ENCODE results near the gene ASTN2. TPM values are rescaled to one million over a fixed set of nuclear protein-coding genes. Genes with fewer than 3 reads are reported as not detected.

Gene ASTN2
- total and polyA plus RNA-seq, 2 donors (not counting 3 experiments of a cell fraction or from before 2014, with no cell fraction given), result 1.0 to 1.9 TPM

GRCh38 chr9:116713271-116713670 lies 701.6 kb downstream of the ASTN2 start:
- Histone ChIP-seq H3K4me3 (replicated peaks in 1 of 3; ENCODE audit: insufficient read depth in 1 of 3, low read depth in 1 of 3, low read length in 3 of 3) (no peak overlapping the region), H3K4me1 (ENCODE audit: control insufficient read depth, extremely low read depth, insufficient read depth, low read length) (no peaks in the 10 kb centered on the region), H4K20me1 (replicated peaks; ENCODE audit: control insufficient read depth, extremely low read depth, insufficient read depth, low read length) (no peaks in the 10 kb centered on the region), H3K27ac (ENCODE audit: insufficient read depth, low read depth, low read length) (no peak overlapping the region), H2AFZ (ENCODE audit: low read depth, low read length) (no peak overlapping the region), H3K9me3 (replicated peaks; ENCODE audit: control insufficient read depth, insufficient read depth, low read length) (no peaks in the 10 kb centered on the region), H3K9ac (replicated peaks; ENCODE audit: extremely low read depth, insufficient read depth, low read length) (no peak overlapping the region), H3K79me2 (ENCODE audit: control insufficient read depth, insufficient read depth, low read length) (no peaks in the 10 kb centered on the region), H3K4me2 (ENCODE audit: insufficient read depth, low read length) (no peak overlapping the region), H3K36me3 (ENCODE audit: control insufficient read depth in 2 of 2, extremely low read depth in 1 of 2, insufficient read depth in 2 of 2, low read length in 2 of 2) (no peaks in the 10 kb centered on the region), H3K27me3 (ENCODE audit: control insufficient read depth in 2 of 2, insufficient read depth in 2 of 2, low read length in 2 of 2) (no peaks in the 10 kb centered on the region), H3K9me1 (replicated peaks; ENCODE audit: control insufficient read depth, extremely low read depth, insufficient read depth, low read length) (no peaks in the 10 kb centered on the region)
- ChIA-PET POLR2A (no interaction called here), CTCF (no interaction called here)
- dilution Hi-C loops (cut with MboI; ENCODE audit: extremely low pct_ligation_motif_present, low sequenced_read_pairs), result no loop called here
- BruUV-seq (replicated peaks), result no TSS peak
- DNase-seq (ENCODE audit: low read depth, low spot score), result no peak
- no peak for TF ChIP-seq MYC (IDR thresholded peaks at IDR 0.05; ENCODE audit: low read depth, low read length)
- TF ChIP-seq FOS (IDR thresholded peaks at IDR 0.05; ENCODE audit: borderline replicate concordance, insufficient read depth, low read length), result no peak
- no peak for TF ChIP-seq MAX (IDR thresholded peaks at IDR 0.05; ENCODE audit: insufficient read depth, insufficient read length)
- no peak for TF ChIP-seq POLR2A (IDR thresholded peaks at IDR 0.05; ENCODE audit: low read depth, low read length)
- no peak for TF ChIP-seq JUN (IDR thresholded peaks at IDR 0.05; ENCODE audit: borderline replicate concordance, insufficient read depth, insufficient read length, low read depth)
- FAIRE-seq, result no peak
- intact Hi-C loops (cut with micrococcal nuclease), result no loop called here

- Histone ChIP-seq H3K9me1 (replicated peaks; ENCODE audit: control insufficient read depth, extremely low read depth, insufficient read depth, low read length) (no peaks in the 10 kb centered on the region), H3K4me1 (ENCODE audit: control insufficient read depth, extremely low read depth, insufficient read depth, low read length) (no peaks in the 10 kb centered on the region), H3K27me3 (ENCODE audit: control insufficient read depth in 2 of 2, insufficient read depth in 2 of 2, low read length in 2 of 2) (no peaks in the 10 kb centered on the region), H3K36me3 (ENCODE audit: control insufficient read depth in 2 of 2, extremely low read depth in 1 of 2, insufficient read depth in 2 of 2, low read length in 2 of 2) (no peaks in the 10 kb centered on the region), H2AFZ (ENCODE audit: low read depth, low read length) (no peak overlapping the region), H3K9ac (replicated peaks; ENCODE audit: extremely low read depth, insufficient read depth, low read length) (no peak overlapping the region), H3K27ac (ENCODE audit: insufficient read depth, low read depth, low read length) (no peak overlapping the region), H4K20me1 (replicated peaks; ENCODE audit: control insufficient read depth, extremely low read depth, insufficient read depth, low read length) (no peaks in the 10 kb centered on the region), H3K9me3 (replicated peaks; ENCODE audit: control insufficient read depth, insufficient read depth, low read length) (no peaks in the 10 kb centered on the region), H3K4me3 (replicated peaks in 1 of 3; ENCODE audit: insufficient read depth in 1 of 3, low read depth in 1 of 3, low read length in 3 of 3) (no peak overlapping the region), H3K79me2 (ENCODE audit: control insufficient read depth, insufficient read depth, low read length) (no peaks in the 10 kb centered on the region), H3K4me2 (ENCODE audit: insufficient read depth, low read length) (no peak overlapping the region)
- dilution Hi-C loops (cut with MboI; ENCODE audit: extremely low pct_ligation_motif_present, low sequenced_read_pairs), result no loop called here
- TF ChIP-seq POLR2A (IDR thresholded peaks at IDR 0.05; ENCODE audit: low read depth, low read length) (no peak), GATA2 (IDR thresholded peaks at IDR 0.05; ENCODE audit: insufficient read depth, insufficient read length, low read depth, low read length) (no peak), MAX (IDR thresholded peaks at IDR 0.05; ENCODE audit: insufficient read depth, insufficient read length) (no peak), MYC (IDR thresholded peaks at IDR 0.05; ENCODE audit: low read depth, low read length) (no peak), POLR2AphosphoS5 (IDR thresholded peaks at IDR 0.05; ENCODE audit: insufficient read depth, low read depth, low read length) (no peak), EZH2 (IDR thresholded peaks at IDR 0.05; ENCODE audit: borderline replicate concordance, low read depth, low read length, severe bottlenecking) (no peak), JUN (IDR thresholded peaks at IDR 0.05; ENCODE audit: borderline replicate concordance, insufficient read depth, insufficient read length, low read depth) (no peak), CTCF (IDR thresholded peaks at IDR 0.05; ENCODE audit: extremely low read depth in 1 of 2, insufficient read depth in 1 of 2, low read depth in 1 of 2, low read length in 2 of 2) (no peak), FOS (IDR thresholded peaks at IDR 0.05; ENCODE audit: borderline replicate concordance, insufficient read depth, low read length) (no peak)
- POLR2A ChIA-PET, result no interaction called here
- no TSS peak for BruUV-seq (replicated peaks)
- intact Hi-C loops (cut with micrococcal nuclease), result no loop called here
- FAIRE-seq, result no peak
- CTCF ChIA-PET, result interaction anchor here (1.2 kb wide), 1 partner anchor 24 kb away, joined by 3 read pairs; no protein-coding TSS in a partner anchor
- DNase-seq (ENCODE audit: low read depth, low spot score), result no peak
Measured at GRCh38 chr9:116712781-116713180, 702.1 kb downstream of the ASTN2 start.

Measured in endothelial cell of umbilical vein (primary cell).